ENCODE measurements around the gene ZNF273. TPM values are rescaled to one million over a fixed set of nuclear protein-coding genes. Genes with fewer than 3 reads are reported as not detected.
"Not testable (repeated sequence)": the region's sequence is repeated elsewhere in the genome, so short reads cannot be mapped to it uniquely, and the experiment has no call there.

The ZNF273 gene
- total RNA-seq, 3 donors from 2014 or later: 6.9 to 21.7 (median 18.0) TPM

DNA sequence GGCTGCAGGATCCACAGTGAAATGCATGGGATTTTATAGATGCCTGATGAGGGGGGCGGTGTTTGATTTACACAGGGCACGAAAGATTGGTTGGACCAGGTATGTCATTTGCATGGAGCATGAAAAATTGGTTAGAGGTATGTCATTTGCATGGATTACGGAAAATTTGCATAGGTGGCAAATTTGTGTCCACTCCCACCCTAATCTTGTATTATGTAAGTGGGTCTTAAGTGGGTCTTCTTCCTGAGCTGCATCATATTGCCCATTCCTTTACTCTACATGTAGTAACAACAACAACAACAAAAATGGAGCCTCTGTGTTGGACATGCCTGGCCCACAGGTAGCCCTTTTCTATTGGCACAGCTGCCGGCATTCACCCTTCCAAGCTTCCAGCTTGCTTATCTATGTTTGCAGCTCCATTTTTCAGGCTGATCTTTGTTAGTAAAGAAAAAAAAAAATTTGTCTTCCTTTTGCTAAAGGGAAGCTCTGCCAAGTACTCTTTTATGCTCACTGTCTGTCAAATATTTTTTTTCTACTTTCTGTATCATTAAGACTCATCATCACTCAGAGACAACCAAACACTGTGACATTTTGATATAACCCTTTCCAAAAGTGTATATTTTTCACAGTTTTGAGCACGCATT is 10.3 kb upstream of the ZNF273 start:
- intact Hi-C loops (cut with DNase I; ENCODE audit: low total_unique reads): no loop called here
- H3K9me3 ChIP-seq: no peaks in the 10 kb centered on the region
- no peak overlapping the region for H3K4me3 ChIP-seq
- DNase-seq (ENCODE audit: low spot score in 2 of 2): no peak
- no peaks in the 10 kb centered on the region for H3K27me3 ChIP-seq
- H3K27ac ChIP-seq: no peak overlapping the region
- no peaks in the 10 kb centered on the region for H3K4me1 ChIP-seq
- TF ChIP-seq, protein P1, sequence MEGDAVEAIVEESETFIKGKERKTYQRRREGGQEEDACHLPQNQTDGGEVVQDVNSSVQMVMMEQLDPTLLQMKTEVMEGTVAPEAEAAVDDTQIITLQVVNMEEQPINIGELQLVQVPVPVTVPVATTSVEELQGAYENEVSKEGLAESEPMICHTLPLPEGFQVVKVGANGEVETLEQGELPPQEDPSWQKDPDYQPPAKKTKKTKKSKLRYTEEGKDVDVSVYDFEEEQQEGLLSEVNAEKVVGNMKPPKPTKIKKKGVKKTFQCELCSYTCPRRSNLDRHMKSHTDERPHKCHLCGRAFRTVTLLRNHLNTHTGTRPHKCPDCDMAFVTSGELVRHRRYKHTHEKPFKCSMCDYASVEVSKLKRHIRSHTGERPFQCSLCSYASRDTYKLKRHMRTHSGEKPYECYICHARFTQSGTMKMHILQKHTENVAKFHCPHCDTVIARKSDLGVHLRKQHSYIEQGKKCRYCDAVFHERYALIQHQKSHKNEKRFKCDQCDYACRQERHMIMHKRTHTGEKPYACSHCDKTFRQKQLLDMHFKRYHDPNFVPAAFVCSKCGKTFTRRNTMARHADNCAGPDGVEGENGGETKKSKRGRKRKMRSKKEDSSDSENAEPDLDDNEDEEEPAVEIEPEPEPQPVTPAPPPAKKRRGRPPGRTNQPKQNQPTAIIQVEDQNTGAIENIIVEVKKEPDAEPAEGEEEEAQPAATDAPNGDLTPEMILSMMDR (IDR thresholded peaks at IDR 0.05): no peak
- TF ChIP-seq POLR2A (IDR thresholded peaks at IDR 0.05): no peak
- TF ChIP-seq POLR2AphosphoS5 (IDR thresholded peaks at IDR 0.05): no peak
- H3K36me3 ChIP-seq: no peaks in the 10 kb centered on the region

DNA sequence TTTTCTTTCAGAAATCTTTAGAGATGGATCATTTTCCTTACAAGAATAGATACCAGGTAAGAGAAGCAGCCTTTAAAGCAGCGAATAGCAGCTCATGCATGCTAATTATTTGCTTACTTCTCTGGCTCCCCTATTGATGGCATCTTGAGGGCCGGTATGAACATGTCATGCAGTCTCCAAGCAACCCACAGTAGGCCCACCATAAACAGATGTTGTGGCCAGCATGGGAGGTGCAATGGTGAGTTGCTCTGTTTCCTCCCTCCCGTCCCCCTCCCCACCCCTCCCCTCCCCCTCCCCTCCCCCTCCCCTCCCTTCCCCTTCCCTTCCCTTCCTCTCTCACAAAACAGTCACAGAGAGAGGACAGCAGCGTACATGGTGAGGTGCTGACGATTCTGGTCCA is 9.7 kb upstream of the ZNF273 start:
- Histone ChIP-seq H3K36me3 (no peaks in the 10 kb centered on the region), H3K4me3 (no peak overlapping the region), H3K4me1 (no peaks in the 10 kb centered on the region), H3K9me3 (no peaks in the 10 kb centered on the region), H3K27me3 (no peaks in the 10 kb centered on the region), H3K27ac (no peak overlapping the region)
- no peak for DNase-seq (ENCODE audit: low spot score in 2 of 2)
- intact Hi-C loops (cut with DNase I; ENCODE audit: low total_unique reads): no loop called here
- TF ChIP-seq POLR2AphosphoS5 (IDR thresholded peaks at IDR 0.05): no peak
- TF ChIP-seq, protein P1 (IDR thresholded peaks at IDR 0.05): no peak
- no peak for TF ChIP-seq POLR2A (IDR thresholded peaks at IDR 0.05)

GRCh38 chr7:64902461-64902805 is 640 bp upstream of the ZNF273 start:
- H3K36me3 ChIP-seq; H3K27me3 ChIP-seq; intact Hi-C loops (cut with DNase I; ENCODE audit: low total_unique reads); H3K4me1 ChIP-seq; H3K27ac ChIP-seq; DNase-seq (ENCODE audit: low spot score in 2 of 2); H3K9me3 ChIP-seq: not testable (repeated sequence)
- peak overlapping the region in 2 of 3 donors; percentile 84 to 92 for H3K4me3 ChIP-seq

DNA sequence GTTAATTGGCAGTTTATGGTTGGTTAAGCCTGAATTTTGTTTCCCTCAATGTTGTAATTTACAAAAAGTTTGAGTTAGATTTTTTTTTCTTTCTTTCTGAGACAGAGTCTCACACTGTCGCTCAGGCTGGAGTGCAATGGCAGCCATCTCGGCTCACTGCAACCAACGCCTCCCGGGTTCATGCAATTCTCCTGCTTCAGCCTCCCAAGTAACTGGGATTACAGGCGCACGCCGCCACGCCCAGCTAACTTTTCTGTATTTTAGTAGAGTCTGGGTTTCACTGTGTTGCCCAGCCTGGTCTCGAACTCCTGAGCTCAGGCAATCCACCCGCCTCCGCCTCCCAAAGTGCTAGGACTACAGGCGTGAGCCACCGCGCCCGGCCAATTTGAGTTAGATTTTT is 935 bp downstream of the ZNF273 start:
- intact Hi-C loops (cut with DNase I; ENCODE audit: low total_unique reads): no loop called here
- Histone ChIP-seq H3K36me3 (no peaks in the 10 kb centered on the region), H3K4me1 (no peaks in the 10 kb centered on the region), H3K9me3 (no peaks in the 10 kb centered on the region), H3K27ac (no peak overlapping the region), H3K27me3 (no peaks in the 10 kb centered on the region), H3K4me3 (peak overlapping the region; percentile 66 to 92 (median 84))
- no peak for DNase-seq (ENCODE audit: low spot score in 2 of 2)
- TF ChIP-seq, protein P1 (IDR thresholded peaks at IDR 0.05): no peak

DNA sequence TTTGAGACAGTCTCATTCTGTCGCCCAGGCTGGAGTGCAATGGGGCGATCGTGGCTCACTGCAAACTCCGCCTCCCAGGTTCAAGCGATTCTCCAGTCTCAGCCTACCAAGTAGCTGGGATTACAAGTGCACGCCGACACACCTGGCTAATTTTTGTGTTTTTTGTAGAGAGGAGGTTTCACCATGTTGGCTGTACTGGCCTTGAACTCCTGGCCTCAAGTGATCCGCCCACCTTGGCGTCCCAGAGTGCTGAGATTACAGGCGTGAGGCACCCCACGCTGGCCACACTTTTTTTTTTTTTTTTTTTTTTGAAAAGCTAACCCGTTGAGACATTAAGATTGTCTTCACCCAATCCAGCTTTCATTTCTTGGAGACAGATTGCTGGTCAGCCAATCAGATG is 2.1 kb downstream of the ZNF273 start:
- Histone ChIP-seq H3K9me3 (no peaks in the 10 kb centered on the region), H3K27me3 (no peaks in the 10 kb centered on the region), H3K4me1 (no peaks in the 10 kb centered on the region), H3K27ac (no peak overlapping the region), H3K4me3 (no peak overlapping the region), H3K36me3 (no peaks in the 10 kb centered on the region)
- intact Hi-C loops (cut with DNase I; ENCODE audit: low total_unique reads): no loop called here
- TF ChIP-seq POLR2AphosphoS5 (IDR thresholded peaks at IDR 0.05): no peak
- no peak for DNase-seq (ENCODE audit: low spot score in 2 of 2)

DNA sequence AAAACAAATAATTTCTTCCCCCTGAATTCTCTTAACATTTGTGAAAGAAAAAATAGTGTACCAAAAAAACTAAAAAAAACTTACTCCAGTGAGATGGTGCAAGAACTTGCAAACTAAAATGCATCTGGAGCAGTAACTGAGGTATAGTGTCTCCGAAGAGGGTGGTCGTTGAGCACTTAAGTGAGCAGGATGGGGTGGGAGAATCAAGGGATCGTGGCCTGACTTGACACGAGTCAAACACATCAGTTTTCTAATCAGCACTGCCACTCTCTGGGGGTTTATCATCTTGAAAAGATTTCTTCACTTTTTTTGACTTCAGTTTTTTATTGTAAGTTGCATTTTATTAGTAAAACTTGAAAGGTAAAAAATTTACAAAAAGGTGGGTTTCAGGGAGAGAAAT is 2.5 kb downstream of the ZNF273 start:
- Histone ChIP-seq H3K4me1 (no peaks in the 10 kb centered on the region), H3K9me3 (no peaks in the 10 kb centered on the region), H3K36me3 (no peaks in the 10 kb centered on the region), H3K27me3 (no peaks in the 10 kb centered on the region), H3K27ac (no peak overlapping the region), H3K4me3 (no peak overlapping the region)
- intact Hi-C loops (cut with DNase I; ENCODE audit: low total_unique reads): no loop called here
- no peak for TF ChIP-seq POLR2A (IDR thresholded peaks at IDR 0.05)
- no peak for TF ChIP-seq POLR2AphosphoS5 (IDR thresholded peaks at IDR 0.05)
- TF ChIP-seq, protein P1 (IDR thresholded peaks at IDR 0.05): no peak
- no peak for DNase-seq (ENCODE audit: low spot score in 2 of 2)

Measured in breast epithelium (tissue), 4 donors.